ENCODE data around the gene USP22. TPM values are rescaled to one million over a fixed set of nuclear protein-coding genes. Genes with fewer than 3 reads are reported as not detected.

The USP22 gene
- polyA plus RNA-seq, 1 donor (not counting 4 experiments of a cell fraction or from before 2014, with no cell fraction given): 111 TPM

- Histone ChIP-seq H3K4me1 (ENCODE audit: control insufficient read depth, extremely low read depth, insufficient read depth, low read length) (peaks cover 3% of the 10 kb centered on the region), H4K20me1 (ENCODE audit: control insufficient read depth, extremely low read depth, insufficient read depth, low read length) (peaks cover 9% of the 10 kb centered on the region), H3K9me3 (ENCODE audit: control insufficient read depth, low read depth, low read length) (no peaks in the 10 kb centered on the region), H3K27me3 (ENCODE audit: control insufficient read depth, extremely low read depth, insufficient read depth, low read length) (no peaks in the 10 kb centered on the region), H2AFZ (ENCODE audit: control insufficient read depth, low read length) (no peak overlapping the region), H3K9me1 (ENCODE audit: control insufficient read depth, extremely low read depth, insufficient read depth, low read length) (no peaks in the 10 kb centered on the region), H3K4me3 (ENCODE audit: control insufficient read depth in 2 of 3, extremely low read depth in 1 of 3, insufficient read depth in 2 of 3, low read depth in 1 of 3, low read length in 3 of 3) (no peak overlapping the region), H3K9ac (ENCODE audit: control insufficient read depth, extremely low read depth, insufficient read depth, low read length) (no peak overlapping the region), H3K4me2 (ENCODE audit: control insufficient read depth, extremely low read depth, insufficient read depth, low read depth, low read length) (no peak overlapping the region), H3K27ac (ENCODE audit: control insufficient read depth, insufficient read depth, low read length) (no peak overlapping the region), H3K36me3 (ENCODE audit: control insufficient read depth in 2 of 2, extremely low read depth in 1 of 2, insufficient read depth in 2 of 2, low read length in 2 of 2) (peaks cover 8 to 14% of the 10 kb centered on the region in 2 experiments), H3K79me2 (ENCODE audit: control insufficient read depth, insufficient read depth, low read length) (peaks cover 3% of the 10 kb centered on the region)
- dilution Hi-C loops (cut with MboI; ENCODE audit: extremely low pct_ligation_motif_present, low sequenced_read_pairs): no loop called here
- TF ChIP-seq, protein P1, sequence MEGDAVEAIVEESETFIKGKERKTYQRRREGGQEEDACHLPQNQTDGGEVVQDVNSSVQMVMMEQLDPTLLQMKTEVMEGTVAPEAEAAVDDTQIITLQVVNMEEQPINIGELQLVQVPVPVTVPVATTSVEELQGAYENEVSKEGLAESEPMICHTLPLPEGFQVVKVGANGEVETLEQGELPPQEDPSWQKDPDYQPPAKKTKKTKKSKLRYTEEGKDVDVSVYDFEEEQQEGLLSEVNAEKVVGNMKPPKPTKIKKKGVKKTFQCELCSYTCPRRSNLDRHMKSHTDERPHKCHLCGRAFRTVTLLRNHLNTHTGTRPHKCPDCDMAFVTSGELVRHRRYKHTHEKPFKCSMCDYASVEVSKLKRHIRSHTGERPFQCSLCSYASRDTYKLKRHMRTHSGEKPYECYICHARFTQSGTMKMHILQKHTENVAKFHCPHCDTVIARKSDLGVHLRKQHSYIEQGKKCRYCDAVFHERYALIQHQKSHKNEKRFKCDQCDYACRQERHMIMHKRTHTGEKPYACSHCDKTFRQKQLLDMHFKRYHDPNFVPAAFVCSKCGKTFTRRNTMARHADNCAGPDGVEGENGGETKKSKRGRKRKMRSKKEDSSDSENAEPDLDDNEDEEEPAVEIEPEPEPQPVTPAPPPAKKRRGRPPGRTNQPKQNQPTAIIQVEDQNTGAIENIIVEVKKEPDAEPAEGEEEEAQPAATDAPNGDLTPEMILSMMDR (optimal IDR thresholded peaks at IDR 0.05 in 1 of 3, IDR thresholded peaks at IDR 0.05 in 1 of 3, conservative IDR thresholded peaks at IDR 0.05 in 1 of 3; ENCODE audit: extremely low read depth in 1 of 3, insufficient read depth in 2 of 3, low read length in 3 of 3): no peak
- TF ChIP-seq EZH2 (IDR thresholded peaks at IDR 0.05; ENCODE audit: low read length): no peak
- DNase-seq (ENCODE audit: low read depth, low spot score): no peak
- no peak for FAIRE-seq
Measured at GRCh38 chr17:20996724-20997615, 45.8 kb downstream of the USP22 start.

- Histone ChIP-seq H4K20me1 (ENCODE audit: control insufficient read depth, extremely low read depth, insufficient read depth, low read length) (peaks cover 7% of the 10 kb centered on the region), H3K4me2 (ENCODE audit: control insufficient read depth, extremely low read depth, insufficient read depth, low read depth, low read length) (no peak overlapping the region), H3K36me3 (ENCODE audit: control insufficient read depth in 2 of 2, extremely low read depth in 1 of 2, insufficient read depth in 2 of 2, low read length in 2 of 2) (peaks cover 3 to 10% of the 10 kb centered on the region in 2 experiments), H3K4me1 (ENCODE audit: control insufficient read depth, extremely low read depth, insufficient read depth, low read length) (peaks cover 3% of the 10 kb centered on the region), H3K9ac (ENCODE audit: control insufficient read depth, extremely low read depth, insufficient read depth, low read length) (no peak overlapping the region), H3K27ac (ENCODE audit: control insufficient read depth, insufficient read depth, low read length) (no peak overlapping the region), H2AFZ (ENCODE audit: control insufficient read depth, low read length) (no peak overlapping the region), H3K79me2 (ENCODE audit: control insufficient read depth, insufficient read depth, low read length) (no peaks in the 10 kb centered on the region), H3K4me3 (ENCODE audit: control insufficient read depth in 2 of 3, extremely low read depth in 1 of 3, insufficient read depth in 2 of 3, low read depth in 1 of 3, low read length in 3 of 3) (no peak overlapping the region), H3K27me3 (ENCODE audit: control insufficient read depth, extremely low read depth, insufficient read depth, low read length) (no peaks in the 10 kb centered on the region), H3K9me1 (ENCODE audit: control insufficient read depth, extremely low read depth, insufficient read depth, low read length) (no peaks in the 10 kb centered on the region), H3K9me3 (ENCODE audit: control insufficient read depth, low read depth, low read length) (no peaks in the 10 kb centered on the region)
- DNase-seq (ENCODE audit: low read depth, low spot score): no peak
- TF ChIP-seq EZH2 (IDR thresholded peaks at IDR 0.05; ENCODE audit: low read length): no peak
- TF ChIP-seq, protein P1 (optimal IDR thresholded peaks at IDR 0.05 in 1 of 3, IDR thresholded peaks at IDR 0.05 in 1 of 3, conservative IDR thresholded peaks at IDR 0.05 in 1 of 3; ENCODE audit: extremely low read depth in 1 of 3, insufficient read depth in 2 of 3, low read length in 3 of 3): no peak
- no peak for FAIRE-seq
- dilution Hi-C loops (cut with MboI; ENCODE audit: extremely low pct_ligation_motif_present, low sequenced_read_pairs): no loop called here
Measured at GRCh38 chr17:20995873-20996723, 46.7 kb downstream of the USP22 start.

Measured in keratinocyte (primary cell).